CD4-positive, alpha-beta memory T cell (primary cell): Measurements from ENCODE around the gene GOLPH3. TPM values are rescaled to one million over a fixed set of nuclear protein-coding genes. Genes with fewer than 3 reads are reported as not detected.

ENCODE experiments used
- CTCF ChIA-PET: fragments of 350-600 bp; sonication (Branson Sonifier 250); formaldehyde crosslinking; loops from one replicate; lab custom pipeline; 2021; ENCODE audit warnings: inconsistent platforms; ENCODE audit not compliant: partially characterized antibody; lab: Charles Lee
- POLR2A ChIA-PET: fragments of 350-600 bp; sonication (Branson Sonifier 250); formaldehyde crosslinking; loops from one replicate; lab custom pipeline; 2021; ENCODE audit not compliant: partially characterized antibody; lab: Charles Lee
- DNase-seq, 5 donors: peaks; one replicate each; pipeline versions ENCODE4 v3.0.0 to v3.0.0-alpha.2; 2020 to 2022; ENCODE audit warnings: mixed read lengths in 1 of 5
- H3K27ac ChIP-seq: one replicate; pipeline ENCODE4 v1.7.0; 2013; ENCODE audit warnings: low read depth, low read length
- H3K27me3 ChIP-seq: 2 replicates; pipeline ENCODE4 v1.7.0; 2013; ENCODE audit warnings: mild to moderate bottlenecking, low read length, moderate library complexity; ENCODE audit not compliant: insufficient read depth
- H3K36me3 ChIP-seq: 2 replicates; pipeline ENCODE4 v1.7.0; 2013; ENCODE audit warnings: mild to moderate bottlenecking, low read length, moderate library complexity; ENCODE audit not compliant: insufficient read depth
- H3K4me1 ChIP-seq: 2 replicates; pipeline ENCODE4 v1.7.0; 2013; ENCODE audit warnings: mild to moderate bottlenecking, low read length, moderate library complexity; ENCODE audit not compliant: insufficient read depth
- H3K4me3 ChIP-seq, 2 donors: one replicate each; pipeline ENCODE4 v1.7.0; 2013; ENCODE audit warnings: low read length in 2 of 2, mild to moderate bottlenecking in 1 of 2
- H3K9me3 ChIP-seq, 2 donors: one replicate each; pipeline ENCODE4 v1.7.0; 2013; ENCODE audit warnings: low read length in 2 of 2, control low read depth in 1 of 2; ENCODE audit not compliant: control insufficient read depth in 1 of 2
- H3K27ac Mint-ChIP-seq, 7 donors: one replicate each; pipeline ENCODE4 v1.8.0; 2020 to 2021; ENCODE audit warnings: mixed read lengths in 7 of 7, mild to moderate bottlenecking in 6 of 7, inconsistent platforms in 3 of 7, moderate library complexity in 3 of 7
- H3K27me3 Mint-ChIP-seq, 2 donors: one replicate each; pipeline ENCODE4 v1.8.0; 2020 to 2021; ENCODE audit warnings: mixed read lengths in 2 of 2
- H3K36me3 Mint-ChIP-seq, 2 donors: one replicate each; pipeline ENCODE4 v1.8.0; 2020 to 2021; ENCODE audit warnings: mixed read lengths in 2 of 2, inconsistent platforms in 1 of 2, mild to moderate bottlenecking in 1 of 2
- H3K4me1 Mint-ChIP-seq, 4 donors: one replicate each; pipeline ENCODE4 v1.8.0; 2020 to 2021; ENCODE audit warnings: mixed read lengths in 4 of 4, mild to moderate bottlenecking in 1 of 4
- H3K4me3 Mint-ChIP-seq, 8 donors: one replicate each; pipeline ENCODE4 v1.8.0; 2020 to 2021; ENCODE audit warnings: mixed read lengths in 8 of 8, mild to moderate bottlenecking in 7 of 8, moderate library complexity in 6 of 8, inconsistent platforms in 3 of 8
- H3K9me3 Mint-ChIP-seq, 8 donors: one replicate each; pipeline ENCODE4 v1.8.0; 2020 to 2021; ENCODE audit warnings: mixed read lengths in 8 of 8, mild to moderate bottlenecking in 5 of 8, inconsistent platforms in 3 of 8, moderate library complexity in 1 of 8
- intact Hi-C: fragments of 100-400 bp; cut with micrococcal nuclease; formaldehyde crosslinking; loops from one replicate; pipeline ENCODE4 v1.15.1; 2023
- polyA plus RNA-seq, 2 donors: library from polyadenylated mRNA; unstranded; fragments of 300-500 nt; fragmentation: Illumina TruSeq; gene quantifications; one replicate each; pipeline ENCODE4 v1.2.3, GENCODE V29; 2021
- total RNA-seq, 2 experiments: library from RNA; stranded (reverse); gene quantifications; one replicate each; pipeline ENCODE4 v1.2.3, GENCODE V29; 2021

Gene GOLPH3
- total and polyA plus RNA-seq, 4 experiments from 2014 or later = 67.4 to 107 (median 86.2) TPM

DNA sequence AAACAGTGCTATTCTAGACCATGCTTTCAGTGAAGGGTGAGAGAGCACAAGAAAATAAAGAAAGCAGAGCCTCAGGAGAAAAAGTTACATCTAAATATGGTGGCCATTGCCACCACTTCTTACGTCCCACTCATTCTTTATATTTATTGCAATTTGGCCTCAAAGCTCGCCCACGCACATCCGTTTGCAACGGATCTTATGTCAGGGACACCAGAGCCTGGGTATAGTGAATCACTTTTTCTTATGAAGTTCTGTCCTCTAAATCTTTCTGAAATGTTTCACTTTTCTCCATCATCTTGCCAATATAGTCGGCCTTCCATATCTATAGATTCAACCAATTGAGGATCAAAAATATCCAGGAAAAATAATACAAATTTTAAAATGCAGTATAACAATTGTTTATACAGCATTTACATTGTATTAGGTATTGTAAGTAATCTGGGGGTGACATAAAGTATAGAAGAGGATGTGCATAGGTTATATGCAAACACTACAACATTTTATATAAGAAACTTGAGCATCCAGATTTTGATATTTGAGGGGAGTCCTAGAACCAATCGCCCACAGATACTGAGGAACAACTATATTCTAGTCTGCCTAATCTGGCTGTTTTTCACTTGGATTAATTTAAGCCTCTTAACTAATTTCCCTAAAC lies 35.2 kb downstream of the GOLPH3 start:
- peaks cover 12% of the 10 kb centered on the region for H3K4me1 ChIP-seq
- no peaks in the 10 kb centered on the region for H3K9me3 ChIP-seq
- ChIA-PET CTCF (no interaction called here), POLR2A (interaction anchor here (1.6 kb wide), 1 partner anchor 35 kb away, joined by 4 read pairs; the partner anchor contains the start of gene GOLPH3)
- intact Hi-C loops = no loop called here
- no peaks in the 10 kb centered on the region for H3K27me3 ChIP-seq
- Mint-ChIP-seq H3K27ac (peak overlapping the region in 5 of 7 donors; percentile 52 to 61 (median 53)), H3K36me3 (peaks cover 27 to 41% of the 10 kb centered on the region in 2 donors), H3K4me1 (peaks cover 23 to 35% (median 30%) of the 10 kb centered on the region in 4 donors), H3K27me3 (no peaks in the 10 kb centered on the region), H3K9me3 (no peaks in the 10 kb centered on the region), H3K4me3 (peak overlapping the region in 4 of 8 donors; percentile 24 to 51 (median 34))
- DNase-seq = peak in 3 of 5 donors; percentile 10 to 48 (median 12)
- H3K36me3 ChIP-seq = peaks cover 14% of the 10 kb centered on the region
- no peak overlapping the region for H3K27ac ChIP-seq
- no peak overlapping the region for H3K4me3 ChIP-seq

GRCh38 chr5:32136342-32136741 lies 37.8 kb downstream of the GOLPH3 start:
- CTCF ChIA-PET = interaction anchor here (1.0 to 1.8 kb wide), 3 partner anchors 8 to 35 kb away, joined by 3 to 7 read pairs (median 3); no protein-coding TSS in a partner anchor
- no peaks in the 10 kb centered on the region for H3K27me3 ChIP-seq
- H3K4me3 ChIP-seq = no peak overlapping the region
- H3K27ac ChIP-seq = no peak overlapping the region
- POLR2A ChIA-PET = no interaction called here
- no peak for DNase-seq
- H3K27ac Mint-ChIP-seq = no peak overlapping the region
- H3K27me3 Mint-ChIP-seq = no peaks in the 10 kb centered on the region
- peaks cover 9% of the 10 kb centered on the region for H3K36me3 ChIP-seq
- no peak overlapping the region for H3K4me3 Mint-ChIP-seq
- H3K9me3 Mint-ChIP-seq = no peaks in the 10 kb centered on the region
- peaks cover 23 to 46% of the 10 kb centered on the region in 2 donors for H3K36me3 Mint-ChIP-seq
- no peaks in the 10 kb centered on the region for H3K9me3 ChIP-seq
- peaks cover 12% of the 10 kb centered on the region for H3K4me1 ChIP-seq
- intact Hi-C loops = no loop called here
- H3K4me1 Mint-ChIP-seq = peaks cover 34 to 48% (median 40%) of the 10 kb centered on the region in 4 donors

DNA sequence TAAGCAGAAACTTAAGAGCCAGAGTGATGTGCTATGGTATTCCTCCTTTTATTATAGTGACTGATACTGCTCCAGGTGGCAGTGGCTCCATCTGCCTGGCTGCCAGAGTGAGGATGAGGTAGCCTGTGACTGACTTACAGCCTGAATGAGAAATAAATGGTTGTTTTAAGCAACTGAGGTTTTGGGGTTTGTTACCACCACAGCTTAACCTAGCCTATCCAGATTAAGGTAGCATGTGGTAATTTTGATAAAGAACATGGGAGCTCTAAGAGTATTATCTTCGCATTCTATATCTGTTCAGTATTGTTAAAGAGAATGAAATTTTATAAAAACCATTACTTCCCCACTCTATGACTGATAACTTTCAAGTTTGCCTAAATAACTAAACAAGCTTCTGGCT lies 39.0 kb downstream of the GOLPH3 start:
- H3K27me3 Mint-ChIP-seq = no peaks in the 10 kb centered on the region
- H3K4me1 Mint-ChIP-seq = peaks cover 38 to 50% (median 44%) of the 10 kb centered on the region in 4 donors
- H3K9me3 Mint-ChIP-seq = no peaks in the 10 kb centered on the region
- CTCF ChIA-PET = interaction anchor here (1.8 kb wide), 1 partner anchor 9 kb away, joined by 7 read pairs; no protein-coding TSS in a partner anchor
- no peak for DNase-seq
- no peak overlapping the region for H3K4me3 Mint-ChIP-seq
- Histone ChIP-seq H3K36me3 (peaks cover 9% of the 10 kb centered on the region), H3K4me1 (peaks cover 12% of the 10 kb centered on the region), H3K4me3 (no peak overlapping the region), H3K9me3 (no peaks in the 10 kb centered on the region), H3K27ac (no peak overlapping the region), H3K27me3 (no peaks in the 10 kb centered on the region)
- POLR2A ChIA-PET = interaction anchor here (1.5 kb wide), 1 partner anchor 39 kb away, joined by 4 read pairs; the partner anchor contains the start of gene GOLPH3
- intact Hi-C loops = no loop called here
- peak overlapping the region in 2 of 7 donors; percentile 42 to 78 for H3K27ac Mint-ChIP-seq
- peaks cover 33 to 47% of the 10 kb centered on the region in 2 donors for H3K36me3 Mint-ChIP-seq

- Mint-ChIP-seq H3K36me3 (peaks cover 39 to 48% of the 10 kb centered on the region in 2 donors), H3K4me1 (peaks cover 33 to 55% (median 43%) of the 10 kb centered on the region in 4 donors), H3K4me3 (no peak overlapping the region), H3K9me3 (no peaks in the 10 kb centered on the region), H3K27me3 (no peaks in the 10 kb centered on the region), H3K27ac (peak overlapping the region in 3 of 7 donors; percentile 0 to 9 (median 6))
- H3K27me3 ChIP-seq = no peaks in the 10 kb centered on the region
- H3K9me3 ChIP-seq = no peaks in the 10 kb centered on the region
- peaks cover 6% of the 10 kb centered on the region for H3K4me1 ChIP-seq
- ChIA-PET CTCF (interaction anchor here (1.1 kb wide), 1 partner anchor 600 kb away, joined by 3 read pairs; no protein-coding TSS in a partner anchor), POLR2A (no interaction called here)
- H3K4me3 ChIP-seq = no peak overlapping the region
- no peak for DNase-seq
- peaks cover 9% of the 10 kb centered on the region for H3K36me3 ChIP-seq
- no peak overlapping the region for H3K27ac ChIP-seq
- intact Hi-C loops = loop anchor here (5.0 kb wide), 1 partner anchor 40 kb away; the partner anchor contains the start of gene GOLPH3
Measured at GRCh38 chr5:32132757-32133156, 41.4 kb downstream of the GOLPH3 start.

DNA sequence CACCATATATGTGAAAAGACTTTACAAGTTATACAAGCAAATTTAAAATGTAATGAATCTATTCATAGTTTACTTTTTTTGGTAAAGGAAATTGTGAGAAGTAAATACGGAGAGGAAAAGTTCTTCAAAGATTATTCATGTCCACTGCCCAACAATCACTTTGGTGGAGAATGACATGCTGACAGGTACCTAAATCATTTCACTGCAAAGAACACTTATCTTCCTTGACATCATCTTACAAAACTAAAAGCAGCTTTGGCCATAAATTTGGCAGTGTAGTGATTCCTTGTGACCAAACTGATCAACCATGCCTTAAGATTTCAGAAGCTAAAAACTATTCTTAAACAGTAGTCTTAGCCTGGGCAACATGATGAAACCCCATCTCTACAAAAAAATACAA lies 42.5 kb downstream of the GOLPH3 start:
- intact Hi-C loops = loop anchor here (5.0 kb wide), 1 partner anchor 41 kb away; the partner anchor contains the start of gene GOLPH3
- Histone ChIP-seq H3K9me3 (no peaks in the 10 kb centered on the region), H3K4me1 (peaks cover 6% of the 10 kb centered on the region), H3K36me3 (peaks cover 11% of the 10 kb centered on the region), H3K27ac (no peak overlapping the region), H3K27me3 (no peaks in the 10 kb centered on the region), H3K4me3 (no peak overlapping the region)
- CTCF ChIA-PET = interaction anchor here (1.1 kb wide), 1 partner anchor 599 kb away, joined by 3 read pairs; no protein-coding TSS in a partner anchor
- Mint-ChIP-seq H3K27me3 (no peaks in the 10 kb centered on the region), H3K27ac (peak overlapping the region in 1 of 7 donors; percentile 40), H3K4me1 (peaks cover 36 to 58% (median 46%) of the 10 kb centered on the region in 4 donors), H3K9me3 (no peaks in the 10 kb centered on the region), H3K4me3 (no peak overlapping the region), H3K36me3 (peaks cover 41 to 54% of the 10 kb centered on the region in 2 donors)
- POLR2A ChIA-PET = no interaction called here
- no peak for DNase-seq

- DNase-seq = no peak
- ChIA-PET POLR2A (interaction anchor here (1.4 kb wide), 1 partner anchor 43 kb away, joined by 4 read pairs; the partner anchor contains the start of gene GOLPH3), CTCF (no interaction called here)
- Histone ChIP-seq H3K4me1 (peaks cover 6% of the 10 kb centered on the region), H3K9me3 (no peaks in the 10 kb centered on the region), H3K27me3 (no peaks in the 10 kb centered on the region), H3K36me3 (peaks cover 18% of the 10 kb centered on the region), H3K4me3 (no peak overlapping the region), H3K27ac (no peak overlapping the region)
- Mint-ChIP-seq H3K4me3 (peak overlapping the region in 1 of 8 donors; percentile 21), H3K9me3 (no peaks in the 10 kb centered on the region), H3K36me3 (peaks cover 43 to 60% of the 10 kb centered on the region in 2 donors), H3K4me1 (peaks cover 36 to 66% (median 48%) of the 10 kb centered on the region in 4 donors), H3K27ac (peak overlapping the region in 1 of 7 donors; percentile 71), H3K27me3 (no peaks in the 10 kb centered on the region)
- intact Hi-C loops = loop anchor here (5.0 kb wide), 1 partner anchor 41 kb away; the partner anchor contains the start of gene GOLPH3
Measured at GRCh38 chr5:32130865-32131264, 43.3 kb downstream of the GOLPH3 start.

DNA sequence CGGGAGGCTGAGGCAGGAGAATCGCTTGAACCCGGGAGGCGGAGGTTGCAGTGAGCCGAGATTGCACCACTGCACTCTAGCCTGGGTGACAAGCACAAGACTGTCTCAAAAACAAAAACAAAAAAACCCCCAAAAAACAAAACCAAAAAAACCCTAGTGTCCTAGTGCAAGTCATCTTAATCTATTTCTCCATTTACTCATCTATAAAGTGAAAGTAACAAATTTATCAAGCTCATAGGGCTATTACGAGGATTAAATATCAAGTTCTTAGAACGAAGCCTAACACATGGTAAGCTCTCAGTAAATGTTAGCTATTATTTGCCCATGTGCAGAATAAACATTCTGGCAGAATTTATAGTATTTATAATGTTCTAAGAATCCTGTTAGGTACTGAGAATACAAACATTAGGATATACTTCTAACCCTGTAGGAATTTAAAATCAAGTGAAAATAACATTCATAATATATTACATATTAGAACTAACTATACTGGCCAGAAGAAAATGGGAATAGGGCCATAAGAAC lies 45.0 kb downstream of the GOLPH3 start:
- H3K9me3 ChIP-seq = no peaks in the 10 kb centered on the region
- peak overlapping the region in 2 of 8 donors; percentile 25 to 41 for H3K4me3 Mint-ChIP-seq
- H3K4me3 ChIP-seq = no peak overlapping the region
- H3K27me3 Mint-ChIP-seq = no peaks in the 10 kb centered on the region
- peaks cover 41 to 59% of the 10 kb centered on the region in 2 donors for H3K36me3 Mint-ChIP-seq
- no peaks in the 10 kb centered on the region for H3K9me3 Mint-ChIP-seq
- H3K27ac Mint-ChIP-seq = peak overlapping the region in 3 of 7 donors; percentile 52 to 78 (median 68)
- peaks cover 12% of the 10 kb centered on the region for H3K36me3 ChIP-seq
- peaks cover 33 to 64% (median 44%) of the 10 kb centered on the region in 4 donors for H3K4me1 Mint-ChIP-seq
- DNase-seq = no peak
- H3K27me3 ChIP-seq = no peaks in the 10 kb centered on the region
- ChIA-PET POLR2A (no interaction called here), CTCF (no interaction called here)
- intact Hi-C loops = no loop called here
- peaks cover 6% of the 10 kb centered on the region for H3K4me1 ChIP-seq
- H3K27ac ChIP-seq = no peak overlapping the region
